Endometrial microvascular endothelial cells (primary cell): Measurements from ENCODE around the gene OTUD3. TPM values are rescaled to one million over a fixed set of nuclear protein-coding genes. Genes with fewer than 3 reads are reported as not detected.
"Not testable (repeated sequence)": the region's sequence is repeated elsewhere in the genome, so short reads cannot be mapped to it uniquely, and the experiment has no call there.

Experiments
- in situ Hi-C: cut with HindIII; loops from 2 replicates; pipeline ENCODE4 v1.10.0; 2017; ENCODE audit warnings: low sequenced_read_pairs, low pct_unique_long_range_greater_than_20kb; ENCODE audit errors: inconsistent ontology term
- total RNA-seq: library from RNA; depleted of rRNA; stranded (reverse); fragments of >200 nt; gene quantifications from one replicate; pipeline ENCODE4 v1.2.3, GENCODE V29; 2015; ENCODE audit errors: inconsistent ontology term

The OTUD3 gene
- total RNA-seq, 1 donor from 2014 or later = 4.4 TPM

DNA sequence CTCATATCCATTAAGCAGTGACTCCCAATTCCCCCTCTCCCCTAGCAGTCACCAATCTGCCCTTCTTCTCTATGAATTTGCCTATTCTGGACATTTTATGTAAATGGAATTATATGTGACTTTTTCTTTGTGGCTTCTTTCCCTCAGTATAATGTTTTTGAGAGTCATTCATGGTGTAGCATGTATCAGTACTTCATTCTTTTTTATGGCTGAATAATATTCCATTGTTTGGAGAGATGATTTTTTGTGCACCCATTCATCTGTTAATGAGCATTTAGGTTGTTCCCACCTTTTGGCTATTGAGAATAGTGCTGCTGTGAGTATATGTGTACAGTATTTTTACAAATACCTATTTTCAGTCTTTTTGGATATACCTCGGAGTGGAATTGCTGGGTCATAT lies 19.5 kb downstream of the OTUD3 start:
- in situ Hi-C loops = no loop called here

DNA sequence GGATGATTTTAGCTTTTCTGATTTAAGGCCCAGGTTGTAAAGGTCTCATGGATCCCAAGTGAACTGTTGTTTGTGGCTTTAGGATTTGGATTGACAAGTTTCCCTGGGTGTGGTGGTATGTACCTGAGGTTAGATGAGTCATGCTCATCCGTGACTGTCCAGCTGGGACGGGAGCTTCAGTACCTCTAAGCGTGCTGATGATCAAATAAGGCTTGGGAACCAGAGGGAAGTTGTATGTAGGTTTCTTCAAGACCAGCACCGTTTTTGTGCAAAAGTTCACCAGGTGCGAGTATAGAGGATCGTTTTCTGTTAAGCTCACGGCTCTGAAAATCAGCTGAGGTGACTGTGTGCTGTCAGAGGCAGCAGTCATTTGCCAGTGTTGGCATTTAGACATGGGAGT lies 21.4 kb downstream of the OTUD3 start:
- in situ Hi-C loops = no loop called here

DNA sequence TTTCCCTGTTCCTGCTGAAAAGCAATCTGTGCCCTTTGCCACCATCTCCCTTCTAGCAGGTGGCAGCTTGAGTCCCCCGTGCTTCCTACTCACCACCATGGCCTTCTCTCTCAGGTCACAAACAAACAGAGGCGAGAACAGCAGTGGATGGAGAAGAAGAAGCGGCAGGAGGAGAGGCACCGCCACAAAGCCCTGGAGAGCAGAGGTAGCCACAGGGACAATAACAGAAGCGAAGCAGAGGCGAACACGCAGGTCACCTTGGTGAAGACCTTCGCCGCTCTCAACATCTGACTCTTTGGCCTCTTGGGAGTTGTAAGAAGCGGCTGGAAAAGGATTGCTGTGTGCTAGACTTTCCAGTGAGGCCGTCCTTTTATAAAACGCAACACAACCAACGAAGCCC lies 25.3 kb downstream of the OTUD3 start:
- in situ Hi-C loops = no loop called here

DNA sequence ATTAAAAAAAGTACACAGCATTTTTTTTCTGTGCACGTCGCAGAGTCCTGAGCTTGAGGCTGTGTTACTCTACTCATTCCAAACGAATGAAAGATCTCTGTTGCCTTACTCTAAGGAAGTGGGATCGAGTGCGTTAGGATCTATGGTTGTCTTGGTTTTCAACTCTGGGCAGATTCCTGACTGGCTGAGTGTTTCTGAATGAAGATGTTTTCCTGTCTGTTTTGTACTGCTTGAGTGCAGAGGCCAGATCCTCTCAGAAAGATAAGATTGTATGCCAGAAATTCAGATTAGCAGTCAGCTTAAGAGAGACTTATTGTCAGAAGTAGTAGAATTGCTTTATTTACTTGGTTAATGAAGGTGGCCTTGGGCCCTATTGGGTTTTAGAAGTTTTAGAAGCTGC lies 27.2 kb downstream of the OTUD3 start:
- in situ Hi-C loops = no loop called here

DNA sequence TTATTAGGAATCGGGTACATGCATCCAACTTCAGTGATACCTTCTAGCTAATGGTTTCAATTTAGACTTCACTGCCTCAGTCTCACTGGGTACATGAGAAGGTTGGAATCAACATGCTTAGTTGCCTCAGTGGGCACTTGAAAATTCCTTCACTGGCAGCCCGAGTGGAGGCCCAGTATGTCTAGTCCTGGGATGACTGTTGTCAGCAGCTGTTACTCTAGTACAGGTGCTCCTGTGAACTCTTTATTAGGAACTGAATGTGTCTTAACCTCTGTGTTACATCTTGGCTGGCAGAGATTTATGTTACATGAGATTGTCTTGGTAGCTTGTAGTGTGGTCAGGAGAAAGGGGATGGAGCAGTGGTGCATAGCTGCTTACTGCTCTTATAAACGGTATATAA lies 27.8 kb downstream of the OTUD3 start:
- in situ Hi-C loops = no loop called here

DNA sequence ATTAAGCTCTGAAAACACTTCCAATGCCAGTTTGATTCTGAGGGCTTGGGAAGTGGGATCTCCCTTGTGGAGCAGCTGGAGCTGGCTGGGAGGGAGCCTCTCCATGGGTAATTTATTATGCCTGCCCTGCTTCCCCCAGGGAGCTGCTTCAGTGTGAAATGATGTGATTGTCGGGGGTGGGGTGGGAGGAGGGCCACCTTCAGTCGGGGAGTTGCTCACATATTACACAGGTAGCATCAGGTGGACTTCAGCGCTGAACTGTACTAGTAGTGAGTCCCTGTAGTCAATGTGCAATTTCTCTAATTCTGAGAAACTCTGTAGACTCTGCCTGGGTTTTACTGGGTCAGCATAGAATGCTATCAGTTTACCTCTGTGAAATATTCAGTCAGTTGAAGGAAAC lies 28.5 kb downstream of the OTUD3 start:
- in situ Hi-C loops = no loop called here

DNA sequence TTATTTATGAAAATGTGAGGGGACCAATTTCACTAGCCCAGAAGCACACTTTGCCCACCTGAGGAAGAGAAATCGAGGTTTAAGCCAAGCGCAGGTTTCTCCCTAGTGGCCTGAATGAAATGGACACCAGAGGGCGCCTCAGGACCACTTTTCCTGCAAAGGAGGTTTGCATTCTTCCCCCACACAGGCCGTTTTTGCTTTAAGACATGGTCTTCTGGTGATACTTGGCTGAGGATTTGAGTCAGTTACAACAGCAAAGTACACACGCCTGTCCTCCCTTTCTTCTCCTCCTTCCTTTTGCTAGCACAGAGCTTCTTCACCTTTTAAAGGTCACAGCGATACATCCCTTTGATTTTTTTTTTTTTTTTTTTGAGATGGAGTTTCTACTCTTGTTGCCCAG lies 35.9 kb downstream of the OTUD3 start:
- in situ Hi-C loops = no loop called here

DNA sequence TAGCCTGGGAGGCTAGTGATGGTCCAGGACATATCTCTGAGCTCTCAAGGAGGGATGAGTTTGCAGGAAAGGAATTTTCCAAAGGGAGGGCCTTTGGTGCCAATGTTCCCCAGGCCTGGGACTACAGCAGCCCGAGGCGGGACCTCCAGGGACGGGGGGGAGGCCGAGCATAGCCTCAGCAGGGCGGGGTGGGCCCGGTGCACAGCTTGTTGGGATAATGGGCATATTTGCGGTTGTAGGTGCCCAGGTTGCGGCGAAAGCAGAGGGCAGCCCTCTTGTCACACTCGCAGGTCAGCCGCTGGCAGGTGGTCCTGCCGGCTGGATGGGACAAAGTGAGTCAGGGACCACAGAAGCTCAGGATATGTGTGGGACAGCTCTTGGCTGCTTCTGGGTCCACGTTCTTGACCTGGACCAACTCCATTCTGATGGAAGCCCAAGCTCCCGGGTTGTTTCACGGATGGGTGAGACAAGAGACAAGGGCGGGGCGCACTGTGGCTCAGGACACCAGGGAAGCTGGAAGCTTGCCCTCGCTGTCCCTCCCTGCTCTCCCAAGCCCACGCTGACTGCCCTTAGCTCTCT lies 38.0 kb downstream of the OTUD3 start:
- in situ Hi-C loops = no loop called here

DNA sequence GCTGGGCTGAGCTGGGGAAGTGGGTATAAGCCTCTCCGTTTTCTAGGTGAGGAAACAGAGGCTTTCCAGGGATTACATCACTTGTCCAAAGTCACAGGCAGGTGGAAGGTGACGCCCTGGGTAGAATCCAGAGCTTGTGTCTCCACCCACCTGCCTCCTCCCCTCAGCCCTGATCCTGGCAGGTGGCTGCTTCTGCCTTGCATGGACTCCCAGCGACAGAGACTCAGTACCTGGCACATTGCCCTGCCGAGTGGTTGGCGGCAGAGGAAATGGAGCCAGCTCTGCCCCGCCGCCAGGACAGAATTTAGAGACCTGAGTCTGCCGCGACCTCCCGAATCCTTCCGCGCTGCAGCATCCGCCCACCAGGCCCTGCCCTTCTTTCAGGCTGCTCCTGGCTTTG lies 39.1 kb downstream of the OTUD3 start:
- in situ Hi-C loops = no loop called here

DNA sequence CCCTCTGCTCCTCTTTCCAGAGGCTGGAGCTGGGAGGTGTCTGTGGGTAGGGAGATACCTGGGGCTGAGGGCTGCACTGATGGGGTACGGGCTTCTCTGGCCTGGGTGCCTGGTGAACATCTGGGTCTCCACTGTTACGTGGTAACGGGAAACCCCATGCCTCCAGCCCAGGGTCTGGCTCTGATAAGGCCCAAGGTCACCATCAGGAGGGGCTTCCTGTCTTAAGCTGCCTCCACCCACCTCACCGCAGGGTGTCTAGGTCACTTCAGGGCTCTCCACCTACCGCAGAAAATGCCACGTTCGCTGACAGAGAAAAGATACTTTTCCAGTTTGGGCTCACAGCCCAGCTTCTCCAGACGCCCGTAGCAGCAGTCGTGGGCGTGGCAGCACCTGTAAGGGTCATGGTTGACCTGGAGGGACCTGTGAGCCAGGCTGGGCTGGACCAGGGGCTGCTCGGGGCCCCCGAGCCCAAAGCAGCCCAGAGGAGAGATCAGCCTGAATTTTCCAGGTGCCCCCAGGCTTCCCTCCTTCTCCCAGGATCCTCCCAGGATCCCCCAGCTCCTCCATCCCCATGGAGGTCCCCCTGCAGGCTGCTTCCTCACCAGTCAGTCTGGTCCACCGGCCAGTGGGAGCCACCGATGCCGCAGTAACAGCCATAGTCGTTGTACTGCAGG lies 40.0 kb downstream of the OTUD3 start:
- in situ Hi-C loops = no loop called here

DNA sequence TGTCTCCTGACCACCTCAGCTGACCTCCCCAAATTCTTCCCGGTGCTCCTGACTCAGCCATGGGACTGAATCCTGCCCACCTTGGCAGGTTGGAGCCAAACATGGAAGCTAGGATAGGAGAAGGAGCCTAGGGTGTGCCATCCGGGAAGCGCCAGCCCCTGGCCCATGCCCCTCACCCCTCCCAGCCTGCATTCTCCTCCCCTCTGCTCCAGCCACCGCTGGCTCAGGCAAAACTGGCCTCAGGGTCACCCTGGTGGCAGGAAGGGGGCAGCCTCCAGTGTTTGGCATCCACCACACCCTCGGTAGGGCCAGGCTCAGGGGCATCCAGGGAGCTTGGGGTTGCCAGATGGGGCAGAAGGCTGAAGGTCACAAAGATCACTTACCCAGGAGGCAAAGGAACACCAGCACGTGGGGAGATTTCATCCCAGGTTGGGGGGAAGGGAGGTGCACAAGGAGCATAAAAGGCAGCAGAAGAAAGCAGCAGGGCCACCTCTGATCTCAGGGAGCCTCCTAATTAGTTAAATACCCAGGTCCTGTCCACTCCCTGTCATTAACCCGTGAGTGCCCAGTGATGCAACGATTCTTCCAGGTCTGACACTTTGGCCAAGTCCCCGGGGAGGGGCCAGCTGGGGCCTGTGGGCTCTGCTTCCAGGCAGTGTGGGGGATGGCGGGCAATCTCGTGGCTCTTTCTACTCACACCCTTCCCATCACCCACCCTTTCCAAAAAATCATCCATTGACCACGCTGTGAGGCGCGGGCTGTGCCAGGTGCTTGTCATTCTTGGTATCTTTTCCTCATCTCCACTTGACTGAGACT lies 41.1 kb downstream of the OTUD3 start, which contains the start of gene PLA2G2E:
Gene PLA2G2E, minus strand, starts transcription at position 481 of the 816 bp plus-strand sequence. Its CDS starts 58 bp downstream, at position 423.
- in situ Hi-C loops = no loop called here

DNA sequence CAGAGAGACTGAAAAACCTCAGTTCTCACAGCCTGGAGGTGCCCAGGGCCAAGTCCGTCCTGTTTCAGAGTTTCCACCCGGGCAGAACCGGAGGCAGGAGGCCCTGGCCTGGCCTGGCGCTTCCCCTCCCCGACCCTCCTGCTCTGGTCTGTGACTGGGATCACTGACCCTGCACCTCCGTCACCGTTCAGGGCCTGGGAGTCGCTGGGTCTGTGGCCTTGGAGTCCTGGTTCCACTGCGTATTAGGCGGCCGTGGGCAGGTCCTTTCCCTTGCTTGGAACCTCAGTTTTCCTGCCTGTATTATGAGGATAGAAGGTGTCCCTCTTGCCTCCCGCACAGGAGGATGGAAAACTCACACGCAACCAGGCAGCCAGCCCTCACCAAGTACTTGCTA lies 41.8 kb downstream of the OTUD3 start:
- in situ Hi-C loops = no loop called here

DNA sequence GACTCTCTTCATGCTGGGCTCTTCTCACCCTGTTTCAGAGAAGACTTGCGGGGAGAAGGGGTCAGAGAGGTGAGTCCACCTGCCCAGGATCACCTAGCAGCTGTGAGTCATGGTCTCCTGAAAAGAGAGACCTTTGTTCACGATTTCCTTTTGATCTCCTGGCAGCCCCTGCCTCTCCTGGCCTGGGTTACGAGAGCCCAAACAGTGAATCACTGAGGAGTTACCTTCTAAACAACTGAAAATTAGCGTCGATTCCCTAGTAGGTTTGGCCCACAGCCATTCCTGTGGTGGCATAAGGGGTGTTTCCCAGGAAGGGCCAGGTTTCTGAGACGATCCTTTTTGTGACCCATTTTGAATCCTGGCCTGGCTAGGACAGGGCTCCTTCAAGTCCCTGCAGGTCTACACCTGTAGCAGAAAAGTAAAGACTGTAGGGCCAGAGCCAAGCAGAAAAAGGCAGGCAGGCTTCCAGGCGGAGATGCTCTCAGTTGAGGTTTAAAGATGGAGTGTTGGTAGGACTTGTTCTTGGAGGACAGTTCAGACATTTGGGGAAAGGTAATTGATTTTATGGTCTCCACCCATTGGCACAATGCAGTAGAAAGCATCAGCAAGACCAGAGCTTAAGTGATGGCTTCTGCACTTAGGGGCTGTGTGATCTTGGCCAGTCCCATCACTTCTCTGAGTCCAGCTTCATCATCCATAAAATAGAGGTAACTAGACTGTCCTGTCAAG lies 43.3 kb downstream of the OTUD3 start:
- in situ Hi-C loops = no loop called here

DNA sequence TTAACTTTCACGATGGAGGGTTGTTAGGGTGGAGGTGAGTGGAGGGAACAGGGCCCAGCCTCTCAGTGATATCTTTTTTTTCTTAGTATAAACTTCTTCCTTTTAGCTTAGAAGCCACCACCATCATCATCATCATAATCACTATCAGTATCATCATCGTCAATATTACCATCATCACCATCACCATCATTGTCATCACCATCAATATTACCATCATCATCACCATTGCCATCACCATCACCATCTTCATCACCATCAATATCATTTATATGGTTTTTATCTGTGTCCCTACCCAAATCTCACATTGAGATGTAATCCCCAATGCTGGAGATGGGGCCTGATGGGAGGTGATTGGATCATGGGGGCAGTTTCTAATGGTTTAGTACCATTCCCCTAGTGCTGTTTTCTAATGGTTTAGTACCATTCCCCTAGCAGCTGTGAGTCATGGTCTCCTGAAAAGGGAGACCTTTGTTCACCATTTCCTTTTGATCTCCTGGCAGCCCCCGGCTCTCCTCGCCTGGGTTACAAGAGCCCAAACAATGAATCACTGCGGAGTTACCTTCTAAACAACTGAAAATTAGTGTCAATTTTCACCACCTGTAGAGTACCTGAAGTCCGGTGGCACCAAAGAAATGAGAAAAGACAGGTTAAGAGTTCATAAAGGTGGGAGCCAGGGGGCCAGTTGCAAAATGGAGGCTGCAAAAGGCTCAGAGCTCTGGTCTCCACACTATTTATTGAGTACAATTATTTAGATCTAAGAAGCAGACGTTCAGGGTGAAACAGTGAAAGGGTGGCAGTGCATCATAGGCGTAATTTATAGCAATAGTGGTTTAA lies 44.3 kb downstream of the OTUD3 start:
- in situ Hi-C loops = no loop called here

DNA sequence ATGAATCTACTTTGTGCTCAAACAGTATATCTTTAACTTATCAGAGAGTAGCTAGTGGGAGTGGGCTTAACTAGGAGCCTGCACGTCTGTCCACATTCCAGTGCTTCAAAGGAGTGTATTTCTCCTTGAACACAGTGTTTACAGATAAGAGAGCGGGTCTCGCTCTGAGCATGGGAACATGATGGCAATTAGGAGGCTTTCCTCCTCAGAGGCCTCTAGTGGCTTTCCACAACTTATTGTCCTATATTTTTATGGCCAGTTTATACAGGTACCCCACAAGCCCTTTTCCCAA lies 44.9 kb downstream of the OTUD3 start:
- in situ Hi-C loops = not testable (repeated sequence)

DNA sequence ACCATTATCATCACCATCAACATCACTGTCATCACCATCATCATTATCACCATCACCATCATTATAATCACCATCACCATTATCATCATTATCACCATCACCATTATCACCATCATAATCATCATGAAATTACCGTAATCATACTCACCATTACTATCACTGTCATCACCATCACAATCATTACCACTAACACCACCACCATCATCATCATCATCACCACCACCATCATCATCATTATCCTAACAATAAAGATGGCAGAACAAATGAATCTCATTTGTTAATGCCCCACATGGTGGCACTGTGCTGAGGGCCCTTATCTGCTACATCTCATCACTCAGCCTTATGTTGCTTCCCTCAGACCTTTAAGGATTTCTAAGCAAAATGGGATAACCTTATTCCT lies 50.7 kb downstream of the OTUD3 start:
- in situ Hi-C loops = no loop called here

DNA sequence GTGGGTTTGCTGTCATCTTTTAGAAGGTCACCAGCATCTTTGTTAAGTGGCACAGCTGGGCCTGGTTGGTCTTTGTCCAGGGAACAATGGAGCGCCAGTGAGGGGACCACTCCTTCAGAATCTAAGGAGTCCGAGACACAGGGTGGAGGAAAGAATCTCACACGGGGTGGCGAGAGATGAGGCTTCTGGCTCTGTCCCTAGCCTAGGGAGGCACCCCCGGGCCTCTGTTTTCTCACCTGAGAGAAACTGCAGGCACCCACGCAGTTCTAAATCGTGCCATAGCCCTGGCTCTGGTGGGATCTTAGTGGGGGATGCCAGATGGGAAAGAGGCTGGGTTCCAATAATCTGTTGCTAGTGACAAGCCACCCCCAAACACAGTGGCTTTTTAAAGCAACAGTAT lies 52.1 kb downstream of the OTUD3 start:
- in situ Hi-C loops = no loop called here

DNA sequence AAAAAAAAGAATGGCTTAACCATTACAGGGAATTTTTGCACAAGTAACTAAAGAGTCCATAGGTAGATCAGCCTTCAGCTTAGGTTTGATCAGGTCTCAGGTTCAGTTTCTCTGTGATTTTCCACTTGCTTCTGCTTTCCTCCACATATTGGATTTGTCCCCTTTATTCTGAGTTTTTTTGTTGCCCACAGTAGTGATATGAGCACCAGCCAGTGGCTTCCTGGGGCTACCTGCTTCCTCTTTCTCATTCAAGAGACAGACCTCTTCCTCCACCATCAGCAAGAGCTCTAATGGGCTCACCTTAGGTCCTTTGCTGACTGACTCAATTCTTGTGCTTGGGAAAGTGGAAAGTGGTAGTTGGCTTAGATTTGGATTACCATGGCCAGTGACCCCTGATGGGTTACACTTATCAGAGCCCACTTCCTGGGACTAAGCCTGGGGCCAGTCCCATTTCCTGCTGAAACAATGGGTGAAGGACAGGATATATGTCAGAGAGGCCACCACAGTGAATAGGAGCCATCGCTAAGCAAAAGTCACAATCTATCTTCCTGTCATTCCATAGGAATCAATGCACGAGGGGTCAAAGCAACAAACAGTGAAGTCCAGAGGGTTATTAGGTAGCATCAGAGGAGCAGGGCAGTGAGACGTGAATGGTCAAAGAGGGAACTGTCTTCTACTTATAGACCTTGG lies 54.0 kb downstream of the OTUD3 start:
- in situ Hi-C loops = no loop called here
